SJSA1 (cell line): ENCODE measurements around the gene PTCH1. TPM values are rescaled to one million over a fixed set of nuclear protein-coding genes. Genes with fewer than 3 reads are reported as not detected.

Experiments
- DNase-seq, 2 experiments: peaks; one replicate each; pipeline ENCODE4 v3.0.0-alpha.2; 2015 to 2020; ENCODE audit warnings: low spot score in 2 of 2, low read depth in 1 of 2
- H3K27ac ChIP-seq: fragments of 250-450 bp; sonication (Bioruptor Pico); 2 replicates; pipeline ENCODE4 v1.5.1; 2020; ENCODE audit warnings: mild to moderate bottlenecking, moderate library complexity
- H3K27me3 ChIP-seq: fragments of 250-450 bp; sonication (Bioruptor Pico); replicated peaks from 2 replicates; pipeline ENCODE4 v1.5.1; 2020; ENCODE audit warnings: mild to moderate bottlenecking, moderate library complexity
- H3K36me3 ChIP-seq: fragments of 250-450 bp; sonication (Bioruptor Pico); 2 replicates; pipeline ENCODE4 v1.5.1; 2020; ENCODE audit warnings: mild to moderate bottlenecking
- H3K4me1 ChIP-seq: fragments of 250-450 bp; sonication (Bioruptor Pico); replicated peaks from 2 replicates; pipeline ENCODE4 v1.6.1; 2021; ENCODE audit warnings: mild to moderate bottlenecking
- H3K4me3 ChIP-seq: fragments of 250-450 bp; sonication (Bioruptor Pico); 2 replicates; pipeline ENCODE4 v1.5.1; 2020; ENCODE audit warnings: mild to moderate bottlenecking
- H3K9me3 ChIP-seq: fragments of 250-450 bp; sonication (Bioruptor Pico); replicated peaks from 2 replicates; pipeline ENCODE4 v1.5.1; 2020; ENCODE audit warnings: mild to moderate bottlenecking
- total RNA-seq: library from RNA; depleted of rRNA; stranded (reverse); fragments of >200 nt; shearing (Covaris generic); gene quantifications from 2 replicates; pipeline ENCODE4 v1.2.3, GENCODE V29; 2014

Gene PTCH1
- total RNA-seq, 1 experiment from 2014 or later: 56.4 TPM

GRCh38 chr9:95483431-95483830, 33.3 kb downstream of the PTCH1 start:
- H3K36me3 ChIP-seq: peaks cover 93% of the 10 kb centered on the region
- H3K27ac ChIP-seq: no peak overlapping the region
- H3K4me1 ChIP-seq: peaks cover 50% of the 10 kb centered on the region
- no peak for DNase-seq
- H3K4me3 ChIP-seq: no peak overlapping the region
- H3K9me3 ChIP-seq: no peaks in the 10 kb centered on the region
- no peaks in the 10 kb centered on the region for H3K27me3 ChIP-seq

DNA sequence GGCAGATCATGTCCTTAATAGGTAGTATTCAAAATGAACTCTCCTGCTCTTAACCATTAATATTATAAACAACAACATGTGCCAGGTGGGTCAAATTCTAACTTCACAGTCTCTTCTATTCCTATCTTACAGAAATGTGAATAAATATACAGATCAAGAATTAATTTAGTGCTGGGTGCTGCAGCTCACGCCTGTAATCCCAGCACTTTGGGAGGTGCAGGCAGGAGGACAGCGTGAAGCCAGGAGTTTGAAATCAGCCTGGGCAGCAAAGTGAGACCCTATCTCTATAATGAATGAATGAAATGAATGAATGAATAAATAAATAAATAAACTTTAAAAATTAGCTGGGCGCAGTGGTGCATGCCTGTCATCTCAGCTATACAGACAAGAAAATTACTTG, 34.1 kb downstream of the PTCH1 start:
- H3K4me3 ChIP-seq: no peak overlapping the region
- no peak for DNase-seq
- H3K9me3 ChIP-seq: no peaks in the 10 kb centered on the region
- peaks cover 95% of the 10 kb centered on the region for H3K36me3 ChIP-seq
- no peaks in the 10 kb centered on the region for H3K27me3 ChIP-seq
- H3K27ac ChIP-seq: no peak overlapping the region
- H3K4me1 ChIP-seq: peaks cover 44% of the 10 kb centered on the region

- Histone ChIP-seq H3K27me3 (no peaks in the 10 kb centered on the region), H3K4me3 (no peak overlapping the region), H3K27ac (no peak overlapping the region), H3K4me1 (peaks cover 28% of the 10 kb centered on the region), H3K36me3 (peaks cover 98% of the 10 kb centered on the region), H3K9me3 (no peaks in the 10 kb centered on the region)
- DNase-seq: no peak
Observed at GRCh38 chr9:95481000-95481399, 35.8 kb downstream of the PTCH1 start.

DNA sequence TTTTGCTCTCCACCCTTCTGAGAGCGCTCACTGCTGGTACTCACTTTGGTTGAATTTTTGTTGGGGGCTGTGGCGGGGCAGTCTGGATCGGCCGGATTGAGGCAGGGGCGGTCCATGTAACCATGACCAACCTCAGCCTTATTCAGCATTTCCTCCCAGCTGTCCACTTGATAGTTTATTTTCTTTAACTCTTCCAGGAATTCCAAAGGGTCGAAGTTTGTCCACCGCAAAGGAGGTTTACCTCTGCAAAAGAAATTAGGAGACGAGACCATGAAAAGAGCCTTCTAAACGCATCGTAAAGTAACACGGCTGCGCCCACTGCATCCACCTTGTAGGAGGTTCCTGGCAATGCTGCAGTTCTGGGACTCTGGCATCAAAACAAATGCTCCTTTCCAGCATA, 36.4 kb downstream of the PTCH1 start:
- Histone ChIP-seq H3K4me3 (no peak overlapping the region), H3K36me3 (peaks cover 98% of the 10 kb centered on the region), H3K27ac (no peak overlapping the region), H3K27me3 (no peaks in the 10 kb centered on the region), H3K4me1 (peaks cover 22% of the 10 kb centered on the region), H3K9me3 (no peaks in the 10 kb centered on the region)
- DNase-seq: no peak

- Histone ChIP-seq H3K36me3 (peaks cover 98% of the 10 kb centered on the region), H3K27ac (no peak overlapping the region), H3K27me3 (no peaks in the 10 kb centered on the region), H3K4me3 (no peak overlapping the region), H3K9me3 (no peaks in the 10 kb centered on the region), H3K4me1 (peaks cover 12% of the 10 kb centered on the region; the same call in 1 of the 2 replicates)
- DNase-seq: no peak
Observed at GRCh38 chr9:95479330-95479729, 37.4 kb downstream of the PTCH1 start.

GRCh38 chr9:95478335-95478734, 38.4 kb downstream of the PTCH1 start:
- Histone ChIP-seq H3K9me3 (no peaks in the 10 kb centered on the region), H3K4me1 (peaks cover 7% of the 10 kb centered on the region; the same call in 1 of the 2 replicates)

GRCh38 chr9:95477885-95478284, 38.9 kb downstream of the PTCH1 start:
- peaks cover 7% of the 10 kb centered on the region; the same call in 1 of the 2 replicates for H3K4me1 ChIP-seq
- DNase-seq: no peak
- H3K27ac ChIP-seq: no peak overlapping the region
- H3K27me3 ChIP-seq: no peaks in the 10 kb centered on the region
- no peak overlapping the region for H3K4me3 ChIP-seq
- H3K9me3 ChIP-seq: no peaks in the 10 kb centered on the region
- H3K36me3 ChIP-seq: peaks cover 100% of the 10 kb centered on the region

More at GRCh38 chr9:95478335-95478734, 38.4 kb downstream of the PTCH1 start:
- Histone ChIP-seq H3K4me3 (no peak overlapping the region), H3K36me3 (peaks cover 98% of the 10 kb centered on the region), H3K27me3 (no peaks in the 10 kb centered on the region), H3K27ac (no peak overlapping the region)
- DNase-seq: no peak

GRCh38 chr9:95477441-95477840, 39.3 kb downstream of the PTCH1 start:
- Histone ChIP-seq H3K9me3 (no peaks in the 10 kb centered on the region), H3K27ac (no peak overlapping the region), H3K4me3 (no peak overlapping the region), H3K27me3 (no peaks in the 10 kb centered on the region), H3K4me1 (peaks cover 7% of the 10 kb centered on the region; the same call in 1 of the 2 replicates), H3K36me3 (peaks cover 100% of the 10 kb centered on the region)
- DNase-seq: no peak

GRCh38 chr9:95468791-95469190, 48.0 kb downstream of the PTCH1 start:
- no peak overlapping the region for H3K4me3 ChIP-seq
- no peak overlapping the region for H3K27ac ChIP-seq
- H3K36me3 ChIP-seq: peaks cover 100% of the 10 kb centered on the region
- H3K27me3 ChIP-seq: no peaks in the 10 kb centered on the region
- no peak for DNase-seq
- peaks cover 29% of the 10 kb centered on the region for H3K4me1 ChIP-seq
- H3K9me3 ChIP-seq: no peaks in the 10 kb centered on the region

DNA sequence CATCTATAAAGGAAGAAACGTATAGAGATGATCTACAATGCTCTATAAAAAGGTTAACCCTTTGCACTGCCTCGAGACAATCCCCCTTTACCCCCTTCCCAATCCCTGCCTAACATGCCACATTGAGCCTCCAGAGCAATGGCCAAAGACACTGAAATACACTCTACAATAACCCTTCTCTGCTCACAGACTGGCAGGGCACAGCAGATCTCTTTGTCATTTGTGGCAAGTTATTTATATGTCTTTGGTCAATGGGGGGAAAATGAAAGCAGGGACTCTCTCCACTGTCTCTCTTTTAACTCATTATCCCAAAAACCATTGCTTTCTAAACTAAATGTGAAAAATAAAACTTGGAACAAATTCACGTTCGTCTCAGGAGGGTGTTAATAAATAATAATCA, 51.7 kb downstream of the PTCH1 start:
- Histone ChIP-seq H3K4me3 (no peak overlapping the region), H3K27ac (no peak overlapping the region), H3K27me3 (no peaks in the 10 kb centered on the region), H3K4me1 (peaks cover 64% of the 10 kb centered on the region), H3K9me3 (no peaks in the 10 kb centered on the region), H3K36me3 (peaks cover 93% of the 10 kb centered on the region)
- DNase-seq: no peak

- no peaks in the 10 kb centered on the region for H3K9me3 ChIP-seq
- no peaks in the 10 kb centered on the region for H3K27me3 ChIP-seq
- H3K4me1 ChIP-seq: peaks cover 81% of the 10 kb centered on the region
- H3K27ac ChIP-seq: peak overlapping the region; percentile 67
- DNase-seq: no peak
- peak overlapping the region; percentile 14; the same call in 1 of the 2 replicates for H3K4me3 ChIP-seq
- H3K36me3 ChIP-seq: peaks cover 93% of the 10 kb centered on the region
Observed at GRCh38 chr9:95463148-95464060, 53.4 kb downstream of the PTCH1 start.

DNA sequence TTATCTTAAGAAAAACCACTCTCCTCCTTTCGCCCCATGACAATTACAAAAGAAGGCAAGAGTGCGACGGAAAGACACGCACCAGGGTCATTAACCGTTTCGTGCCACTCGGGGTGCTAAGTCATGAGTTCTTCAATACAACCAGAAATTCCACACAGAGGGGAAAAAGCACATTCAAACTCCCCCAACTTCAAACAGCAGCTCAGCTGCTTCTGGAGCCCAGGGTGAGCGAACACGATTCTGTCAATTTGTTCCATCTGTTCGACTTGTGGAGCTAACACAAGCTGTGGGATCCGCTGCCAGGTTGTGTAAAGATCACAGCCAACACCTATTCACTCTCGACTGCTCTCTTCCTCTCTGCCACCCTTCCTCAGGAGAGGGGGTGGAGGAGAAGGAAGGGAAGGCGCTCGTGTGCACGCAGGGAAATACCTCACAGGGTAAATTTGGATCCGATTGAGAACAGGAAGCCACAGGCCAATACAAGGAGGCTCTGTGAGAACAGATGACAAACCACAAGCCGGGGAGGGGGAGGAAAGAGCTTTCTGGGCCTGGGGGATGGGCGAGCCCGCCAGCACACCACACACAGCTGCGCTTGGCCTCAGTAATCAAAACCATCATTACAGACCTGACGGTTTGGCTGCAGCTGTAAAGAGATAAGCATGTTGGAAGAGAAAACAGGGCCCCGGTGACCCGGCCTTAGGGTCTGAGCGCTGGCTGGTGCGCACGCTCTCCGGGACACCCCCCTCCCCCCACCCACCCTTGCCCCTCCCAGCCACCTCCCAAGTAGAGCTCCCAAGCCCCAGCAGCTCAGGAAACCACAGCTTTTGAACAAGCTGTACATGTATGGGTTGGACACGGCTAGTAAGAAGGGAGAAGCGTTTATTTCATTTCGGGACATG, 54.3 kb downstream of the PTCH1 start:
- Histone ChIP-seq H3K9me3 (no peaks in the 10 kb centered on the region), H3K4me3 (peak overlapping the region; percentile 14; the same call in 1 of the 2 replicates)

GRCh38 chr9:95461448-95462248, 55.1 kb downstream of the PTCH1 start:
- no peaks in the 10 kb centered on the region for H3K27me3 ChIP-seq

More for the DNA sequence above, 54.3 kb downstream of the PTCH1 start:
- no peaks in the 10 kb centered on the region for H3K27me3 ChIP-seq
- H3K4me1 ChIP-seq: peaks cover 90% of the 10 kb centered on the region
- peaks cover 92% of the 10 kb centered on the region for H3K36me3 ChIP-seq
- H3K27ac ChIP-seq: peak overlapping the region; percentile 67
- peak; percentile 96 for DNase-seq

More at GRCh38 chr9:95461448-95462248, 55.1 kb downstream of the PTCH1 start:
- Histone ChIP-seq H3K27ac (peak overlapping the region; percentile 48), H3K36me3 (peaks cover 90% of the 10 kb centered on the region), H3K9me3 (no peaks in the 10 kb centered on the region), H3K4me3 (no peak overlapping the region), H3K4me1 (peaks cover 95% of the 10 kb centered on the region)
- no peak for DNase-seq
